Gastroesophageal sphincter (tissue), 3 donors: ENCODE data around the gene C17orf67.

Source experiments
- CTCF ChIP-seq, 4 experiments: fragments of 200-600 bp in 2 of 4; fragments of 450-650 bp in 2 of 4; sonication (generic) in 1 of 4; IDR thresholded peaks; one replicate each; pipeline ENCODE4 v1.5.1; 2017 to 2019; ENCODE audit warnings: antibody characterized with exemption in 4 of 4, mild to moderate bottlenecking in 2 of 4, moderate library complexity in 2 of 4
- POLR2A ChIP-seq, 2 donors: fragments of 450-650 bp; IDR thresholded peaks; one replicate each; pipeline ENCODE4 v1.6.1; 2017; ENCODE audit warnings: antibody characterized with exemption in 2 of 2, mild to moderate bottlenecking in 2 of 2, moderate library complexity in 1 of 2

DNA sequence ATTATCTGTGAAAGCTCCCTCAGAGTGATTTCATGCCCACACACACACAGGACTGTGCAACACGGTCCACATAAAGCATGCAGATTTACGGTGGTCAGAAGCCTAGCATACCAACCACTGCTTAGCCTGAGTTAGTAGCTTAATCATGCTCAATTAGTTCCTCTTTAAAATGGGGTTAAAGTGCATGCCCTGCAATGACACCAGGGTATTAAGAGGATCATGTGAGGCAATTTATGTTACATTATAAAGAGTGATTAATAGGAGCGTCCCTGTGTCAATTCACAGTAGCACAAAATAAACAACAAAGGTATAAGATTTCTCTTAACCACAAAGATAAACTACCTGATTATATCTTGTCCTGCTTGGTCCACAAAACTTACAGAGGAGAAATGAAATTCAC is 39.8 kb downstream of the C17orf67 start:
- TF ChIP-seq POLR2A (IDR thresholded peaks at IDR 0.05) (no peak), CTCF (IDR thresholded peaks at IDR 0.05) (no peak)
